GM18508 (cell line): Measurements from ENCODE around the gene PARP4.
"Not testable (repeated sequence)": the region's sequence is repeated elsewhere in the genome, so short reads cannot be mapped to it uniquely, and the experiment has no call there.

Experiments used
- ATAC-seq: cut with Tn5 transposase; IDR thresholded peaks from one replicate; pipeline ENCODE4 v1.9.1; 2021; ENCODE audit warnings: moderate number of reproducible peaks; ENCODE audit not compliant: insufficient read depth, unreplicated experiment

The PARP4 gene

DNA sequence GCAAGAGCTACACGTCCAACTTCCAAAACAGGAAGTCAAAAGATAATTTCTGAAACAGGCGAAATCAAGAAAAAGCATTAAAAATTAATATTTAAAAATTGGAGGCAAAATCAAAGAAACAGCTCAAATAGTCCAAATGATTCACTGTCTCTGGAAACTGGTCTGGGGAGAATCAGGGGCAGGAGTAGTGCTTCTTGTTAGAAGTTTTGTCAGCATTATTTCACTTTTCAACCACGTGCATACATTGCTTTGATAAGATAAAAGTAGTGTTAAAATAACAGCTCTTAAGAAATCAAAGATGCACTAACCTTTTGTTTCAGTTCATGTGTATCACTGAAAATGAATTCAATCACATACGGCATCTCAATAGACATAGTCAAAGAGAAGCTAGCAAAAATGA is 53.8 kb downstream of the PARP4 start:
- no peak for ATAC-seq

DNA sequence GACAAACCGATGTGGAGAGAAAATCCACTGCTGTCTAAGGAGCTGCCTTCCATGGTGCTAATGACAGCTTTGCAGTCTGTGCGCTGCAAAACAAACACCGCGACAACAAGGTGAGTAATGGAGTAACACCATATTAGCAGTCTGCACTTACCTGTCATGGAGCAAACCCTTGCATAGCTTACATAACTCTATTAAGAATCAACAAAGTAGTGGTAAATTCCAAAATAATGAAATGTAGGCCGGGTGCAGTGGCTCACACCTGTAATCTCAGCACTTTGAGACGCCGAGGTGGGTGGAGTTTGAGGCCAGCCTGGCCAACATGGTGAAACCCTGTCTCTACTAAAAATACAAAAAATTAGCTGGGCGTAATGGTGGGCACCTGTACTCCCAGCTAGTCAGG is 56.2 kb downstream of the PARP4 start:
- no peak for ATAC-seq

DNA sequence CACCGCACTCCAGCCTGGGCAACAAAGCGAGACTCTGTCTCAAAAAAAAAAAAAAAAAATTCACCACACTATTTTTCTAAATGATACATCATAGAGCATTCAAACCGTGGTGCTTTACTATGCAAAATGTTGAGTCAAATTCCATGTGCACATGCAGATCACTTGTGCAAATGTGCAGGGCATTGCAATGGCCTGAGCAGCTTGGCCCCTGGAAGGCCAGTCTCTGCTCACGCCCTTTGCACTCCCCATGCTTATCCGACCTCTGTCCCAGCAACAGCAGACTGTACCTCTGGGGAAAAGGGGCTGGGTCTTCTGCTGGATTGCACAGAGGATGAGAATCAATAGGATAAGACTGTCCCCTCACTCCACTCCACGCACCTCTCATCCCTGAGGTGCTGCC is 58.5 kb downstream of the PARP4 start:
- ATAC-seq, result no peak

DNA sequence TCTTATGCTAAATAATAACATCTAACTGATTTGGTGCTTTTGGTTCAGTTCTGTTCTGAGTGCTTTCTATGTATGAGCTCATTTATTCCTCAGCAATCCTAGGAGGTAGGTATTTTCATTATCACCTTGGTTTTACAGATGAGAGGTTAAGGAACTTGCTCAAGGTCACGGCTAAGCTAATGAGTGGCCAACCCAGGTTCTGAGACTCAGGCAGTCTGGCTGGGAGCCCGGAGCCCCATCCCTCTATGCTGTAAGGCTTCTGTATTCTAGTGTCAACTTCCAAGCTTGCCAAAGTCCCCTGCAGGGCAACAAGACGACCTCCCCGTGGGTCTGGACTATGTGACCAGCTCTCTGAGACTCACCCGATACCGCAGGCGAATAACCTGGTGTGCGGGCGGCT is 60.5 kb downstream of the PARP4 start:
- ATAC-seq, result no peak

DNA sequence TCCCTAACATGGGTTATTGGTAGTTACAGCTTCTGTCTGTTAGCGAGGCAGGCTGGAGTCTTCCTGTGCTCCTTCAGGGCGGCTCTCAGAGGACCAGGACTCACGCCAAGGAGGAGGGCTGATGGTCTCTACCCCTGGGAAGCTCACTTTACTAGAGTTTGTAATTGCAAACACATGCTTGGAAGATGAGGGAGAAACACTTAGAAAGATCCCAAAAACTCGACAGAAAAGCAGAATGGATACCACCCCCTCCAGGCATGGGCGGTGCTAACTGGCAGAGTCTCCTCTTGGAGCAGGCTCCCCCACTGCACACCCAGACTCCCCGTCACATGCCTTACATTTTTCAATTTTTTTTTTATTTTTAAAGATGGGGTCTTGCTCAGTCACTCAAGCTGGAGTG is 62.0 kb downstream of the PARP4 start:
- ATAC-seq, result no peak

DNA sequence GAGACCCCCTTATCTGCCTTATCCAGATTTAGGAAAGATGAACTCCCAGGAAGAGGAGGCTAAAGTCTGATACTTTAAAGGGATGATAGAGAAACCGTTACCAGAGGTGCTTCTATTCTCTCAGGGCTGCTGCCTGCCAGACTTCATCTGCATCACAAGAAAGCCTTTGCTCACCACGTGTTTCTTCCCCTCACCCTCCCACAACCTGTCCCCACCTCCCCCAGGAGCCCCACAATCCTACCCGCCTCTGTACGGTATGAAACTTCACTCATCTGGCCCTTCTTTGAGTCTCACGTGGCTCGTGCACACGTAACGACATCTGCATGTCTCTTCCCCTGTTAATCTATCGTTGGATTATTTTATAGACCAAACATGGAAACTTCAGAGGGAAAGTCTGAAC is 67.7 kb downstream of the PARP4 start:
- ATAC-seq, result not testable (repeated sequence)

DNA sequence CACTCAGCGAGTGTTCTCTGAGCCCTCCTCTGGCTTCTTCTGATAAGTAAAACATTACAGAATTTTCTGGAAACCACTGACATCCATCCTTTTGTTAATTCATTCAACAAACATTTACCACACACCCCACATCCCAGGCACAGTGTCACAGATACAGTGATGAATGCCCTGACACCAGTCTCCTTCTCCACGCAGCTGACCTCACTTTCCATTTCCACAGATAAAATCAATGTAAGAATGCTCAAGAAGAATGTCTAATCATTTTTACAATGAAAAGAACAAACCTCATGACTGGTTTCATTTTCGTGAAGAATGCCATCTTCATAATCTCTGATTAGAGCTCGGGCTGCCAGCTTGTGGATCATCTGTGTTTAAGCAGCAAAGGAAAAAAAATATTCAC is 69.2 kb downstream of the PARP4 start:
- no peak for ATAC-seq

DNA sequence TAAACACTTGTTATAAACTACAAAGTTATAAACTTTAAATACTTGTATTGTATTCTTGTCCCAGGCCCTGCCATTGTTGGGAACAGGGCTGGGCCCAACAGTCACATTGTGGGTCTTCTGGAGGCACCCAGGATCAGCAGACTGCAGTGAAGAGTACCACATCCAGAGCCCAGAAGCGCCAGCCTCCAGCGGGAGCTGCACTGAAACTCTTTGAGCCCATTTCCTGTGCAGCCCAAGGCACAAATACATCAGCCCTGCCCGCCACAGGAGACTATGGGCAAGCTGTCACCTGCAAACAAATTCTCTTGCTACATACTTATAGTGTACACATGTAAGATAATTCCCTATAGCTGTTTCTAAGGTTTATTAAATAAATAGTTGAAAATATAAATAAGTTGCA is 86.5 kb downstream of the PARP4 start:
- not testable (repeated sequence) for ATAC-seq

DNA sequence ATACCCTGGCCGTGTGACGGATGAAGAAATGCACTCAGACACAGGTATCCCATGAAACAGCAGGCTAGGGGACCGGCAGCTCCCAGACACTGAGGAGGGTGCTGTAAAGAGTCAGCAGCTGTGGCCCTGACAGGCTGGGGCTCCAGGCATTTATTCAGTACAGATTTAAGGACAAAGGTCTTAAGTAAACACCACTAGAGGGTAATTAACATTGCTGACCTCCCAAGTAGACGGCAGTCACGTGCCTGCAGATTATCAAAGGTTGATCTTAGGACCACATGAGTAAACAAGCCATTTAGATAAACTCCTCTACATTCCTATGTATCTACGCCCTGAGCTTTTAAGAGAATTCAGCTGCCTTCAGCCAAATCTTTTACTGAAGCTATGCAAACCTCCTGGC is 92.9 kb downstream of the PARP4 start:
- ATAC-seq, result not testable (repeated sequence)

DNA sequence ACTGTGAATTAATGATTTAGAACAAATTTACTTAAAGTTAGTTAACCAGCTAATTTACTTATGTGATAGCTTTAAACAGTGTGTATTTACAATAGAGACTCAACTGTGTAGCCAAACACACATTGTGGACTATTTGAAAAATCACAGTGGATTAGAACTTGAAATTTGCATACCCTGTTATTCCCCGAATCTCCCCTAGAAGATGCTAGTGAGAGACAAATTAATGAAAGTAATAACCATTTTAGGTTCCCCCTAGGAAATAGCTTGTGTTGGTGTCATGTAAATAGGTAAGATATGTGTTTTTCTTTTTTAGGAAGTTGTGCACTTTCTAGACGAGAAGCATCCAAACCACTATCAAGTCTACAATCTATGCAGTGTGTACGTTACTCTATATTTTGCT is 104.7 kb downstream of the PARP4 start:
- ATAC-seq, result no peak

DNA sequence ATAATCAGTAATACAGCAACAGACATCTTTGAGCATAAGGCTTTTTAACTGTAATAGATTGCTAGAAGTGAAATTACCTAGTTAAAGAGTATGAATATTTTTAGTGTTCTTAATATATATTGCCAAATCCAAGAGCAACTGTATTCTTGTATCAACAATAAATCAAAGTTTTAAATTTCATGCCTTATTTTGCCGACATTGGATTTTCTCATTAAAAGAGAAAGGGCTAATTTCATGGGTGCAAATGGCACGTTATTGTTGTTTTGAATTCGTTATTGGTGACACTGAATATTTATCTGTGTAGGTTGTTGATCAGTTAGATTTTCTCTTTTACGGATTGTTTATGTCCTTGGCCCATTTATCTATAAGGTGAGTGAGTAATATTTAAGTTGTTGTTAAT is 106.1 kb downstream of the PARP4 start:
- no peak for ATAC-seq

DNA sequence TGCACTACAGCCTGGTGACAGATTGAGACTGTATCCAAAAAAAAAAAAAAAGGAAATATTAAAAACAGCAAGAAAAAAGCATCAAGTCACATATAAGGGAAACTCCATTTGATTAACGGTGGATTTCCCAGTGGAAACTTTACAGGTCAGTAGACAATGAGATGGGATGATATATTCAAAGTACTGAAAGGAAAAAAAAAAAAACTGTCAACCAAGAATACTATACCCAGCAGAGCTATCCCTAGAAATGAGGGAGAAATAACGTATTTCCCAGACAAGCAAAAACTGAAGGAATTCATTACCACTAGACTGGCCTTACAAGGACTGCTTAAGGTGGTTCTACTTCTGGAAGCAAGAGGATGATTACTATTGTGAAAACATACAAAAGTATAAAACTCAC is 115.8 kb downstream of the PARP4 start:
- no peak for ATAC-seq

DNA sequence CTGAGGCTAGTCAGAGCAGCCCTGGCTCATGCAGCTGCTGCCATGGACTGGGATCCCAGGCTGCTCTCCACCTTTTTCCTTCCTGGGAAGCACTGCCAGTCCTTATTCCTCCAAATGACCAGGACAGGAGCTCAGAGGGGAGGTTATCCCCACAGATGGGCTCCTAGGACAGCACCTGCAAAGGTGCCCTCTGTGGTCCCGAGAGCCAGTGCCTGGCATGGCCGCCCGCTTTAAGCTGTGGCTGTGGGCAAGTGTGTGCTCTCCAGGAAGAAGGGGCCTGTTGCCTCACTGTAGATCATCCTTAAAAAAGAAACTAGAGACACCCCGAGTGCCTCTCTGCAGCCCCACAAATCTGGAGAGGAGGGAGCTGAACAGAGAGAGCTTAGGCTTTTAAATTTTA is 119.6 kb downstream of the PARP4 start:
- no peak for ATAC-seq

DNA sequence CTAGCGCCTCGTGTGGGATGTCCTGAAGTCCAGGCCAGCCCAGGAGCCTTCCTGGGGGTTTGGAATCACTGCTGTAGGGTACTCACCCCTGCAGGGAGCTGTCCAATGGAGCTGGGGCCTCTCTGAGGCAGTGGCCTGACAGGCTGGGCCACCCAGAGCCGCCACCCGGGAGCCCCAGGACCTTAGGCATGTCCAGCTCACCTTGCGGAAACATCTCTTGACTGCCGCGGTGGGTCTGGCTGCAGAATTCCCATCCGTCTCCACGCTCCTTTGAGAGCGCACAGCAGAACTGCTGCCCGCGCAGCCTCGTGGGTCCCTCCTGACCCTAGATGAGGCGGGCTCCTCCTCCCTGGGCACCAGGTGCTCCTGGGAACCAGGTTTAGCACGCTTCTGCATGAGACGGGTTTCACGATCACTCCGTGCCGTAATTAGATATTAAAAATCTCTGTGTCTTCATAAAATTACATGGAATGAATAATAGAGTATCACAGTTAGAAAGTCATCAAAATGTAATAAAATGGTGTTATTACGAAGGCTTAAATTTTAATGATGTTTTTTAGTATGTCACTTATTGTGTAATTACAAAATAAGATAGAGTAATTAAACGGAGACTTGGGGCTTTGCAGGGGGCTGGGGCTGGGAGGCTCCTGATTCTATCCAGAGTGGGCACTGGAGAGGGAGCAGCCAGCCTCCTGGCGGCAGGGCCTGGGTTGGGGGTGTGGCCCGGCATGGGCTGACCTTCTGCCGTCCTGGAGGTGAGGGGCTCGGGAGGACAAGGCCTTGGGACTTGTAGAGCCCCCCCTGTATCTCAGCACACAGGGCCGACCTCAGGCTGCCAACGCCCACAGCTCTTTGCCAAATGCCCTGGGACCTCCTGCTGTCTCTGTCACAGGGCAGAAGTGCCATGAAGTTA is 120.6 kb downstream of the PARP4 start:
- not testable (repeated sequence) for ATAC-seq

DNA sequence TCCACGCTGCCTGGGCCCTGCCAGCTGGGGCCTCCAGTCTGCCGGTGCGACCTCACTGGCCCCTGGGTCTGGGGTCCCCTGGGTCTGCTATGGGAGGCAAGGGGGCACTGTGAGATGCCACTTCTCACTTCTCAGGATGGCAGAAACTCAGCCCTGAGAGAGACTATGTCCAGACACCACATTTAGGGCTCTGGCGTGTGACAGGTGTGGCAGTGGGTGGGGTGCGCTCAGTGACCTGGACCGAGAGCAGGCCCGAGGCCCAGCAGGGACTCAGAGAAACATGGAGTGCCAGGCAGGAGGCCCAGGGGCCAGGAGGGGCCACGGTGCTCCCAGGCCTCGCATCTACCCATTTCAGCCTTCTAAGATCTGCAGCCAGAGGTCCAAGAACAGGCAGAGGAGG is 121.8 kb downstream of the PARP4 start:
- ATAC-seq, result not testable (repeated sequence)

DNA sequence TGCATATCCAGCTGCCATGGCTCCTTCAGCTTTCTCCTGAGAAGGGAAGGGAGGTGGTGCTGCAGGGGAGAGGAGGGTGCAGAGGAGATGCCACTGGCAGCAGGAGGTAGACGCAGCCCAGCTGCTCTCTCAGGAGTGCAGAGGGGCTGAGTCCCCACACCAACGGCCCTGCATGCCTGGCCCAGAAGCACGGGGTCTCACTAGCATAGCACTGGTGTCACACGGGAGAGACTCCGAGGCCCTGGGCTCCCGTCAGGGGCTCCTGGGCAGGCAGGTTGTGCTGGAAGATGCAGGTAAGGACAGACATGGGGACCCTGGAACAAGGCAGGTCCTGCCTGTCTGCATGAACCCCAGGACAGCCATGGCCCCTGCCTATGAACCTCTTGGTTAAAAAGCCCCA is 123.1 kb downstream of the PARP4 start:
- no peak for ATAC-seq

DNA sequence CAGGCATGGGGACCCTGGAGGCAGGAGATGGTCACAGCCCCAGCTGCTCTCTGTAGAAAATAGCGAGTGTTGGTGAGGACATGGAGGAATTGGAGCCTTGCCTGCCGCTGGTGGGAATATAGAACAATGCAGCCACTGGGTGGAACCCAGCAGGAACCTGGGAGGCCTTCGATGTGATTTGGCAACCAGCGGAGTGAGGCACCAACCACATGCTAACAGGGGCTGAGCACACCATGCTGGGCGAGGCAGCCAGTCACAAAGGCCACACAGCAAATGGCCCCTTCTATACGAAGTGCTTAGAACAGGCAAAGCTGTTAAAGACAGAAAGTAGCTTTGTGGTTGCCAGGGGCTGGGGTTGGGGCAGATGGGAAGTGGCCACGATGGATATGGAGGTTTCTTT is 123.8 kb downstream of the PARP4 start:
- ATAC-seq, result not testable (repeated sequence)

DNA sequence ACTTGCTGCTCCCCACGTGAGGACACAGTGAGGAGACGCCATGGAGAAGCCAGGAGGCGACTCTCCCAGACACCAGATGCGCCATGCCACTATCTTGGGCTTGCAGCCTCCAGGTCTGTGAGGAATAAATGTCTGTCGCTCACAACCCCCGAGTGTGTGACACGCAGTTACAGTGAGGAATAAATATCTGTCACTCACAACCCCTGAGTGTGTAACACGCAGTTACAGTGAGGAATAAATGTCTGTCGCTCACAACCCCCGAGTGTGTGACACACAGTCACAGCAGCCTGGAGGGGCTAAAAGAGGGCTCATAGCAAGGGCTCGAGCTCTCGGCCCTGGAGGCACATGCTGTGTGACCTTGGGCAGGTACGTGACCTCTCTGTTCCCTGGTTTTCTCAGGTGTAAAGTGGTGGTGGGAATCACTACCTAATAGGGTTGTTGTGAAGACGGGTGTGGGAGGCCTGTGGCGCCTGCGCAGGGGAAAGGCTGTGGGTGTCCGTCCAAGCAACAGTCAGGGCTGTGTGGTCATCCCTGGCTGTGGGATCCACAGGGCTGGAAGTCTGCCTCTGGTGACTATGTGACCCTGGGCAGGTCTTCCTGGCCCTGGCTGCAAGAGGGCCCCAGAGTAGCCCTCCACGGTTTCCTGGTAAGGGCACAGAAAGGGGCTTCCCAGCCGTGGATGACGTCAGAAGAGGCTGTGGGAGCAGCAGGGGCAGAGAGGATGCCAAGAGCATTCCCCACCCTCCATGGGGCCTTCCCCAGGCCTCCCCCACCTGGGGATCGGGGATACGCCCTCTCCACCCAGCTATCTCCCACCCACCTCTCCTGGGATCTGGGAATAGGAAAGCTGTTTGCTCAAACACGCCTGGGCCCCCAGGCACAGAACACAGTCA is 125.5 kb downstream of the PARP4 start:
- ATAC-seq, result no peak

DNA sequence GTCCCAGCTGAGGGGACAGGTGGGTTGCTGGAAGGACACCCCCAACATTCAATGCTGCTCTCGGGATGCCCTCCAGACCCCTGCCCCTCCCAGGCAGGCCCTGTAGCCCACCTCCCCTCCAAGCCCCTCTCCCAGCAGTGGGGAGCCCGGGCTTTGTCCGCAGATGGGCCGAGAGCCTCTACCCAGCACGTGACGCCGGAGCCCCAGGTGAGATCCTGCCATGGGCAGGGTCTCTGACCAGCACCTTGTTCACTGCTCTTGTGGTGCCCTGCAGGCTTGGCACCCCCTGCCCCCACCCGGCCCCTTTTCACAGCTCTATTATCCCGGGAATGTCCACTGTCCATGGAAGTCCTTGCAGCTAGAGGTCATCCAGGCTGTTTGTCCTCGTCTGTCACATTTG is 126.7 kb downstream of the PARP4 start:
- ATAC-seq, result no peak

DNA sequence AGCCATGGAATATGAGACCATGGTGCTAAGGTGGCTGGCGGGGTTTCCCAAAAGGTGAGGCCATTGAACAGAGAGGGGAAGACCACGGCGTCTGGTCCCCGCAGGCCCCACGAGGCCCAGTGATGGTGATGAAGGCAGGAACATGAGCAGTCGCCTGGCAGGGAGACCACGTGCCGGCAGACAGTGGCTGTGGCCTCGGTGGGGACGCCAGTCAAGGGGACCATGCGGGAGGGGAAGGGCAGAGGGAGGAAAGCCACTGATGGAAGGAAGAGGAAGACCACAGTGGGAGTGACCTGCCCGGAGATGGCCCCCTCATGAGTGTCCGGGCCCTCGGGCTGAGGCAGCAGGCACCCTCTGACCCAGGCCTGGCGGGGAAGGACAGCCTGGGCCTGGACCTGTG is 127.6 kb downstream of the PARP4 start:
- not testable (repeated sequence) for ATAC-seq

DNA sequence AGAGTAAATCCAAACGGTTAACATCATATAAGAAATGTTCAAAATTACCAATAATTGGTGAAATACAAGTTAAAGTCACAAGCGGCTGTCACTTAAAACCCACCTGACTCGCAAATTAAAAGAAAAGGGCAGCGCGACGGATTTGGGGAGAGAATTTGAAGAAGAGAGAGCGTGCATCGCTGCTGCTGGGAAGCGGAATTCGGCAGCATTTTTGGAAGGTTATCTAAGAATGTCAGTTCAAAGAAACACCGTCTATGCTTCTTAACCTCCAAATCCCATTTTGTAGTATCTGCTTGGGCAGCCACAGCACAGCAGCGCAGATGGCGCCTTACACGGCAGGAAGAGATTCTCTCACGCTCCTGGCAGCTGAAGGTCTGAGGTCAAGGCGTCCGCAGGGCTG is 128.5 kb downstream of the PARP4 start:
- not testable (repeated sequence) for ATAC-seq
